GM12878 (cell line): ENCODE results near the gene KRTAP4-6. TPM values are rescaled to one million over a fixed set of nuclear protein-coding genes. Genes with fewer than 3 reads are reported as not detected.

Experiments
- ATAC-seq: fragments of 200-7000 bp; cut with Tn5 transposase; 3 replicates; pipeline ENCODE4 v1.9.1; 2020; ENCODE audit warnings: mild to moderate bottlenecking, moderate library complexity
- BruUV-seq: library from RNA; stranded (reverse); fragments of 400-500 nt; replicated peaks from 2 replicates; lab custom pipeline; 2021; lab: Mats Ljungman, UMichigan
- CTCF ChIA-PET: fragments of 300-600 bp; sonication (Branson Sonifier 250); formaldehyde crosslinking; extraction: SDS; loops from one replicate; lab custom pipeline; 2021; ENCODE audit warnings: inconsistent platforms; lab: Yijun Ruan, JAX
- POLR2A ChIA-PET: fragments of 350-600 bp; formaldehyde crosslinking; extraction: SDS; loops from one replicate; lab custom pipeline; 2021; ENCODE audit warnings: inconsistent platforms; lab: Charles Lee
- RAD21 ChIA-PET: fragments of 300-600 bp; sonication (Branson Sonifier 250); formaldehyde crosslinking; loops from one replicate; lab custom pipeline; 2023; ENCODE audit warnings: antibody characterized with exemption; ENCODE audit not compliant: unreplicated experiment; lab: Charles Lee
- SMC1A ChIA-PET: fragments of 300-600 bp; sonication (Branson Sonifier 250); formaldehyde crosslinking; loops from one replicate; lab custom pipeline; 2023; ENCODE audit not compliant: unreplicated experiment, uncharacterized antibody; lab: Charles Lee
- DNase-seq: peaks from one replicate; pipeline ENCODE4 v3.0.0-alpha.2; 2011; ENCODE audit warnings: low read depth, low spot score
- FAIRE-seq: peaks from 3 replicates; lab custom pipeline; 2011; peaks lifted over from hg19 to GRCh38; lab: Jason Lieb, UNC
- H2AFZ ChIP-seq: 2 replicates; pipeline ENCODE4 v1.6.0; 2011; ENCODE audit warnings: low read depth, low read length, control low read depth; ENCODE audit not compliant: control insufficient read depth
- H3K27ac ChIP-seq: 2 replicates; pipeline ENCODE4 v1.5.1; 2011; ENCODE audit warnings: control low read depth; ENCODE audit not compliant: control insufficient read depth, insufficient read depth
- H3K27me3 ChIP-seq, 2 experiments: replicated peaks in 1 of 2; 2 replicates each; pipeline versions ENCODE4 v1.6.0 to v1.6.1; 2011; ENCODE audit warnings: low read length in 1 of 2; ENCODE audit not compliant: control insufficient read depth in 2 of 2, insufficient read depth in 2 of 2
- H3K36me3 ChIP-seq, 2 experiments: 2 replicates each; pipeline ENCODE4 v1.5.1; 2011; ENCODE audit warnings: low read length in 1 of 2; ENCODE audit not compliant: control insufficient read depth in 2 of 2, insufficient read depth in 2 of 2
- H3K4me1 ChIP-seq: 2 replicates; pipeline ENCODE4 v1.6.1; 2011; ENCODE audit warnings: mild to moderate bottlenecking, low read length, moderate library complexity, mixed read lengths; ENCODE audit not compliant: control insufficient read depth, insufficient read depth
- H3K4me2 ChIP-seq: 2 replicates; pipeline ENCODE4 v1.6.0; 2011; ENCODE audit warnings: control low read depth; ENCODE audit not compliant: control insufficient read depth, insufficient read depth
- H3K4me3 ChIP-seq: fragments of 200-600 bp; sonication (generic); 2 replicates; pipeline ENCODE4 v1.5.1; 2016
- H3K79me2 ChIP-seq: 2 replicates; pipeline ENCODE4 v1.6.0; 2011; ENCODE audit warnings: low read length; ENCODE audit not compliant: control insufficient read depth, insufficient read depth
- H3K9ac ChIP-seq: 2 replicates; pipeline ENCODE4 v1.8.0; 2011; ENCODE audit warnings: low read length, control low read depth, mixed read lengths; ENCODE audit not compliant: control insufficient read depth, insufficient read depth
- H3K9me3 ChIP-seq: replicated peaks from 3 replicates; pipeline ENCODE4 v1.5.1; 2011; ENCODE audit warnings: mild to moderate bottlenecking, low read length; ENCODE audit not compliant: control insufficient read depth, insufficient read depth
- H4K20me1 ChIP-seq: 2 replicates; pipeline ENCODE4 v1.6.0; 2011; ENCODE audit not compliant: control insufficient read depth, insufficient read depth
- BRCA1 ChIP-seq: IDR thresholded peaks from 2 replicates; pipeline ENCODE4 v1.6.1; 2011; ENCODE audit warnings: low read depth, low read length, improper control_type of control experiment
- FOS ChIP-seq: IDR thresholded peaks from 3 replicates; pipeline ENCODE4 v1.6.1; 2011; ENCODE audit warnings: borderline replicate concordance; ENCODE audit not compliant: insufficient read length; ENCODE audit errors: extremely low read depth
- FOXK2 ChIP-seq: fragments of 450-650 bp; IDR thresholded peaks from 2 replicates; pipeline ENCODE4 v1.6.1; 2017; ENCODE audit warnings: mild to moderate bottlenecking, moderate library complexity
- RELA ChIP-seq: fragments of 450-650 bp; IDR thresholded peaks from 2 replicates; pipeline ENCODE4 v1.8.0; 2014; ENCODE audit warnings: borderline replicate concordance; ENCODE audit not compliant: partially characterized antibody
- SMAD1 ChIP-seq: fragments of 450-650 bp; IDR thresholded peaks from 2 replicates; pipeline ENCODE4 v1.6.1; 2018; ENCODE audit warnings: mild to moderate bottlenecking, low read depth; ENCODE audit not compliant: partially characterized antibody
- WGBS: methylation state at CpG from one replicate; pipeline ENCODE4 v1.1.6; 2016; ENCODE audit warnings: low lambda C conversion rate; ENCODE audit not compliant: insufficient replicate concordance, insufficient coverage; ENCODE audit errors: missing lambda C conversion rate; 5-methylcytosine and 5-hydroxymethylcytosine counted together
- in situ Hi-C: fragments of 300-500 bp; cut with MboI; formaldehyde crosslinking; loops from 9 replicates; pipeline ENCODE4 v1.14.3; 2018; ENCODE audit warnings: mixed read lengths
- intact Hi-C: fragments of 100-400 bp; cut with micrococcal nuclease; formaldehyde crosslinking; loops from one replicate; pipeline ENCODE4 v1.14.2; 2022; ENCODE audit not compliant: unreplicated experiment
- polyA plus RNA-seq, 11 experiments: library from polyadenylated mRNA; depleted of rRNA in 4 of 11; unstranded in 6 of 11; stranded (reverse) in 5 of 11; fragments of >200 nt; fragmentation: Nextera tagmentation in 4 of 11; fragmentation: Illumina TruSeq in 1 of 11; extraction: Ambion mirVana in 4 of 11; extraction: Trizol in 1 of 11; gene quantifications; 1 replicate in 1 of 11; 2 replicates in 10 of 11; pipeline versions ENCODE4 v1.2.1 to v1.2.3, GENCODE V29; 2011 to 2016; ENCODE audit warnings: inconsistent platforms in 2 of 11, missing spikeins in 2 of 11, low read depth in 1 of 11
- total RNA-seq, 4 experiments: library from RNA; depleted of rRNA in 3 of 4; stranded (reverse); fragments of >200 nt in 3 of 4; fragmentation: Illumina TruSeq in 1 of 4; extraction: Trizol in 1 of 4; gene quantifications; 2 replicates each; pipeline versions ENCODE4 v1.2.1 to v1.2.3, GENCODE V29; 2013 to 2021
- TF ChIP-seq, protein P1 (sequence below): fragments of 450-650 bp; IDR thresholded peaks from 2 replicates; pipeline ENCODE4 v1.6.1; 2017; ENCODE audit warnings: mild to moderate bottlenecking, low read depth, inconsistent platforms; ENCODE audit not compliant: poor library complexity, severe bottlenecking
- TF ChIP-seq, protein P2 (sequence below): IDR thresholded peaks from 2 replicates; pipeline ENCODE4 v1.6.1; 2012; ENCODE audit warnings: low read depth, low read length, improper control_type of control experiment
- TF ChIP-seq, protein P3 (sequence below): IDR thresholded peaks from 2 replicates; pipeline ENCODE4 v1.6.1; 2012; ENCODE audit warnings: improper control_type of control experiment, low read depth, low read length; ENCODE audit not compliant: insufficient replicate concordance
- TF ChIP-seq, protein P4 (sequence below): IDR thresholded peaks from 2 replicates; pipeline ENCODE4 v1.6.1; 2011; ENCODE audit warnings: borderline replicate concordance, low read depth, mild to moderate bottlenecking, moderate library complexity, mixed read lengths, low read length; ENCODE audit not compliant: insufficient read depth; ENCODE audit errors: extremely low read length
- TF ChIP-seq, protein P5 (sequence below): fragments of 450-650 bp; IDR thresholded peaks from 2 replicates; pipeline ENCODE4 v1.6.1; 2017; ENCODE audit warnings: borderline replicate concordance

Gene KRTAP4-6
- total and polyA plus RNA-seq, 10 of the 15 experiments (the other 5 are each of a cell fraction or from before 2014, with no cell fraction given): not detected

DNA sequence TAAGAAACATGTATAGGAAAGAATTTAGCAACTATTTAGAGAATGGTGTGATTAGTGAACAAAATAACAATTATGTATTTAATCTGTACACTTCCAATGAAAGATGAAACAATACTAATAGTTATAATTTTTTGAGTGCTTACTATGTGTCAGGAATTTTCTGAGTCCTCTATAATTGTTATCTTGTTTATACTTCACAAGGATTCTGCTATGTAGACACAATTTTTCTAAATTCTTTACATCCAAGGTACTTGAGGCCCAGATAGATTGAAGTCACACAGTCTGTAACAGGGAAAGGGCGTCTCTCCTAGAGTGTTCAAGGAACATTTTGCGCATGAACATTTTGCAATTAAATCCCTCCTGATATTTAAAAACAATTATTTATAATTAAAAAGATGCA lies 15.3 kb downstream of the KRTAP4-6 start:
- H3K9ac ChIP-seq: no peak overlapping the region
- H3K9me3 ChIP-seq: no peaks in the 10 kb centered on the region
- RAD21 ChIA-PET: no interaction called here
- H3K27ac ChIP-seq: no peak overlapping the region
- H3K4me2 ChIP-seq: no peak overlapping the region
- ATAC-seq (no peak), DNase-seq (no peak), FAIRE-seq (no peak)
- POLR2A ChIA-PET: no interaction called here
- no peaks in the 10 kb centered on the region for H3K36me3 ChIP-seq
- H3K79me2 ChIP-seq: no peaks in the 10 kb centered on the region
- no TSS peak for BruUV-seq
- in situ Hi-C loops: no loop called here
- SMC1A ChIA-PET: no interaction called here
- H2AFZ ChIP-seq: no peak overlapping the region
- no peaks in the 10 kb centered on the region for H3K27me3 ChIP-seq
- H4K20me1 ChIP-seq: no peaks in the 10 kb centered on the region
- no peak overlapping the region for H3K4me3 ChIP-seq
- intact Hi-C loops: no loop called here
- H3K4me1 ChIP-seq: no peaks in the 10 kb centered on the region
- WGBS: 50% methylated on average over 2 of the region's 2 CpGs
- CTCF ChIA-PET: no interaction called here
- TF ChIP-seq, protein P1, sequence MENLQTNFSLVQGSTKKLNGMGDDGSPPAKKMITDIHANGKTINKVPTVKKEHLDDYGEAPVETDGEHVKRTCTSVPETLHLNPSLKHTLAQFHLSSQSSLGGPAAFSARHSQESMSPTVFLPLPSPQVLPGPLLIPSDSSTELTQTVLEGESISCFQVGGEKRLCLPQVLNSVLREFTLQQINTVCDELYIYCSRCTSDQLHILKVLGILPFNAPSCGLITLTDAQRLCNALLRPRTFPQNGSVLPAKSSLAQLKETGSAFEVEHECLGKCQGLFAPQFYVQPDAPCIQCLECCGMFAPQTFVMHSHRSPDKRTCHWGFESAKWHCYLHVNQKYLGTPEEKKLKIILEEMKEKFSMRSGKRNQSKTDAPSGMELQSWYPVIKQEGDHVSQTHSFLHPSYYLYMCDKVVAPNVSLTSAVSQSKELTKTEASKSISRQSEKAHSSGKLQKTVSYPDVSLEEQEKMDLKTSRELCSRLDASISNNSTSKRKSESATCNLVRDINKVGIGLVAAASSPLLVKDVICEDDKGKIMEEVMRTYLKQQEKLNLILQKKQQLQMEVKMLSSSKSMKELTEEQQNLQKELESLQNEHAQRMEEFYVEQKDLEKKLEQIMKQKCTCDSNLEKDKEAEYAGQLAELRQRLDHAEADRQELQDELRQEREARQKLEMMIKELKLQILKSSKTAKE: no peak
- TF ChIP-seq, protein P2, sequence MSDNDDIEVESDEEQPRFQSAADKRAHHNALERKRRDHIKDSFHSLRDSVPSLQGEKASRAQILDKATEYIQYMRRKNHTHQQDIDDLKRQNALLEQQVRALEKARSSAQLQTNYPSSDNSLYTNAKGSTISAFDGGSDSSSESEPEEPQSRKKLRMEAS: no peak
- TF ChIP-seq RELA (no peak), SMAD1 (no peak), BRCA1 (no peak), FOXK2 (no peak), FOS (no peak)
- TF ChIP-seq, protein P3, sequence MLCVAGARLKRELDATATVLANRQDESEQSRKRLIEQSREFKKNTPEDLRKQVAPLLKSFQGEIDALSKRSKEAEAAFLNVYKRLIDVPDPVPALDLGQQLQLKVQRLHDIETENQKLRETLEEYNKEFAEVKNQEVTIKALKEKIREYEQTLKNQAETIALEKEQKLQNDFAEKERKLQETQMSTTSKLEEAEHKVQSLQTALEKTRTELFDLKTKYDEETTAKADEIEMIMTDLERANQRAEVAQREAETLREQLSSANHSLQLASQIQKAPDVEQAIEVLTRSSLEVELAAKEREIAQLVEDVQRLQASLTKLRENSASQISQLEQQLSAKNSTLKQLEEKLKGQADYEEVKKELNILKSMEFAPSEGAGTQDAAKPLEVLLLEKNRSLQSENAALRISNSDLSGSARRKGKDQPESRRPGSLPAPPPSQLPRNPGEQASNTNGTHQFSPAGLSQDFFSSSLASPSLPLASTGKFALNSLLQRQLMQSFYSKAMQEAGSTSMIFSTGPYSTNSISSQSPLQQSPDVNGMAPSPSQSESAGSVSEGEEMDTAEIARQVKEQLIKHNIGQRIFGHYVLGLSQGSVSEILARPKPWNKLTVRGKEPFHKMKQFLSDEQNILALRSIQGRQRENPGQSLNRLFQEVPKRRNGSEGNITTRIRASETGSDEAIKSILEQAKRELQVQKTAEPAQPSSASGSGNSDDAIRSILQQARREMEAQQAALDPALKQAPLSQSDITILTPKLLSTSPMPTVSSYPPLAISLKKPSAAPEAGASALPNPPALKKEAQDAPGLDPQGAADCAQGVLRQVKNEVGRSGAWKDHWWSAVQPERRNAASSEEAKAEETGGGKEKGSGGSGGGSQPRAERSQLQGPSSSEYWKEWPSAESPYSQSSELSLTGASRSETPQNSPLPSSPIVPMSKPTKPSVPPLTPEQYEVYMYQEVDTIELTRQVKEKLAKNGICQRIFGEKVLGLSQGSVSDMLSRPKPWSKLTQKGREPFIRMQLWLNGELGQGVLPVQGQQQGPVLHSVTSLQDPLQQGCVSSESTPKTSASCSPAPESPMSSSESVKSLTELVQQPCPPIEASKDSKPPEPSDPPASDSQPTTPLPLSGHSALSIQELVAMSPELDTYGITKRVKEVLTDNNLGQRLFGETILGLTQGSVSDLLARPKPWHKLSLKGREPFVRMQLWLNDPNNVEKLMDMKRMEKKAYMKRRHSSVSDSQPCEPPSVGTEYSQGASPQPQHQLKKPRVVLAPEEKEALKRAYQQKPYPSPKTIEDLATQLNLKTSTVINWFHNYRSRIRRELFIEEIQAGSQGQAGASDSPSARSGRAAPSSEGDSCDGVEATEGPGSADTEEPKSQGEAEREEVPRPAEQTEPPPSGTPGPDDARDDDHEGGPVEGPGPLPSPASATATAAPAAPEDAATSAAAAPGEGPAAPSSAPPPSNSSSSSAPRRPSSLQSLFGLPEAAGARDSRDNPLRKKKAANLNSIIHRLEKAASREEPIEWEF: no peak
- TF ChIP-seq, protein P4, sequence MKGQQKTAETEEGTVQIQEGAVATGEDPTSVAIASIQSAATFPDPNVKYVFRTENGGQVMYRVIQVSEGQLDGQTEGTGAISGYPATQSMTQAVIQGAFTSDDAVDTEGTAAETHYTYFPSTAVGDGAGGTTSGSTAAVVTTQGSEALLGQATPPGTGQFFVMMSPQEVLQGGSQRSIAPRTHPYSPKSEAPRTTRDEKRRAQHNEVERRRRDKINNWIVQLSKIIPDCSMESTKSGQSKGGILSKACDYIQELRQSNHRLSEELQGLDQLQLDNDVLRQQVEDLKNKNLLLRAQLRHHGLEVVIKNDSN: no peak
- TF ChIP-seq, protein P5, sequence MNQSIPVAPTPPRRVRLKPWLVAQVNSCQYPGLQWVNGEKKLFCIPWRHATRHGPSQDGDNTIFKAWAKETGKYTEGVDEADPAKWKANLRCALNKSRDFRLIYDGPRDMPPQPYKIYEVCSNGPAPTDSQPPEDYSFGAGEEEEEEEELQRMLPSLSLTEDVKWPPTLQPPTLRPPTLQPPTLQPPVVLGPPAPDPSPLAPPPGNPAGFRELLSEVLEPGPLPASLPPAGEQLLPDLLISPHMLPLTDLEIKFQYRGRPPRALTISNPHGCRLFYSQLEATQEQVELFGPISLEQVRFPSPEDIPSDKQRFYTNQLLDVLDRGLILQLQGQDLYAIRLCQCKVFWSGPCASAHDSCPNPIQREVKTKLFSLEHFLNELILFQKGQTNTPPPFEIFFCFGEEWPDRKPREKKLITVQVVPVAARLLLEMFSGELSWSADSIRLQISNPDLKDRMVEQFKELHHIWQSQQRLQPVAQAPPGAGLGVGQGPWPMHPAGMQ: no peak
